Nephron (organoid): ENCODE data around the gene EEF1G.

Source experiments
- H3K27ac Mint-ChIP-seq, 3 experiments: 2 replicates each; pipeline ENCODE4 v1.8.0; 2020; ENCODE audit warnings: mixed read lengths in 3 of 3, mild to moderate bottlenecking in 2 of 3, moderate library complexity in 1 of 3
- H3K27me3 Mint-ChIP-seq: 2 replicates; pipeline ENCODE4 v1.8.0; 2021; ENCODE audit warnings: low read depth, mild to moderate bottlenecking, moderate library complexity, mixed read lengths
- H3K36me3 Mint-ChIP-seq: 2 replicates; pipeline ENCODE4 v1.8.0; 2020; ENCODE audit warnings: low read depth, mixed read lengths
- H3K4me1 Mint-ChIP-seq: 2 replicates; pipeline ENCODE4 v1.8.0; 2020; ENCODE audit warnings: mixed read lengths
- H3K4me3 Mint-ChIP-seq, 3 experiments: 2 replicates each; pipeline ENCODE4 v1.8.0; 2020; ENCODE audit warnings: mild to moderate bottlenecking in 3 of 3, mixed read lengths in 3 of 3, moderate library complexity in 2 of 3
- H3K9me3 Mint-ChIP-seq: 2 replicates; pipeline ENCODE4 v1.8.0; 2020; ENCODE audit warnings: mixed read lengths
- TF ChIP-seq, protein P1 (sequence below), 3 experiments: fragments of 200-600 bp; sonication (generic); IDR thresholded peaks; one replicate each; pipeline ENCODE4 v1.5.0; 2021; ENCODE audit warnings: antibody characterized with exemption in 3 of 3; ENCODE audit not compliant: unreplicated experiment in 3 of 3

Gene EEF1G

GRCh38 chr11:62544581-62545436 lies 28.9 kb downstream of the EEF1G start:
- Mint-ChIP-seq H3K4me1 (peaks cover 70% of the 10 kb centered on the region), H3K9me3 (no peaks in the 10 kb centered on the region), H3K27me3 (peaks cover 18% of the 10 kb centered on the region), H3K27ac (peak overlapping the region; percentile 95 to 97 (median 97)), H3K4me3 (peak overlapping the region; percentile 98 to 100 (median 99)), H3K36me3 (no peaks in the 10 kb centered on the region)
- TF ChIP-seq, protein P1, sequence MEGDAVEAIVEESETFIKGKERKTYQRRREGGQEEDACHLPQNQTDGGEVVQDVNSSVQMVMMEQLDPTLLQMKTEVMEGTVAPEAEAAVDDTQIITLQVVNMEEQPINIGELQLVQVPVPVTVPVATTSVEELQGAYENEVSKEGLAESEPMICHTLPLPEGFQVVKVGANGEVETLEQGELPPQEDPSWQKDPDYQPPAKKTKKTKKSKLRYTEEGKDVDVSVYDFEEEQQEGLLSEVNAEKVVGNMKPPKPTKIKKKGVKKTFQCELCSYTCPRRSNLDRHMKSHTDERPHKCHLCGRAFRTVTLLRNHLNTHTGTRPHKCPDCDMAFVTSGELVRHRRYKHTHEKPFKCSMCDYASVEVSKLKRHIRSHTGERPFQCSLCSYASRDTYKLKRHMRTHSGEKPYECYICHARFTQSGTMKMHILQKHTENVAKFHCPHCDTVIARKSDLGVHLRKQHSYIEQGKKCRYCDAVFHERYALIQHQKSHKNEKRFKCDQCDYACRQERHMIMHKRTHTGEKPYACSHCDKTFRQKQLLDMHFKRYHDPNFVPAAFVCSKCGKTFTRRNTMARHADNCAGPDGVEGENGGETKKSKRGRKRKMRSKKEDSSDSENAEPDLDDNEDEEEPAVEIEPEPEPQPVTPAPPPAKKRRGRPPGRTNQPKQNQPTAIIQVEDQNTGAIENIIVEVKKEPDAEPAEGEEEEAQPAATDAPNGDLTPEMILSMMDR (IDR thresholded peaks at IDR 0.05; ENCODE audit: unreplicated experiment in 3 of 3): no peak

- Mint-ChIP-seq H3K4me1 (peaks cover 78% of the 10 kb centered on the region), H3K36me3 (no peaks in the 10 kb centered on the region), H3K9me3 (no peaks in the 10 kb centered on the region), H3K4me3 (peak overlapping the region; percentile 98 to 100 (median 99)), H3K27me3 (peaks cover 18% of the 10 kb centered on the region), H3K27ac (peak overlapping the region; percentile 72 to 97 (median 95))
- TF ChIP-seq, protein P1 (IDR thresholded peaks at IDR 0.05; ENCODE audit: unreplicated experiment in 3 of 3): no peak
Measured at GRCh38 chr11:62543680-62544444, 29.8 kb downstream of the EEF1G start.

- H3K4me3 Mint-ChIP-seq: peak overlapping the region; percentile 98 to 100 (median 99)
- H3K27me3 Mint-ChIP-seq: peaks cover 18% of the 10 kb centered on the region
- TF ChIP-seq, protein P1 (IDR thresholded peaks at IDR 0.05; ENCODE audit: unreplicated experiment in 3 of 3): peak; percentile 97 to 98 (median 97)
- H3K4me1 Mint-ChIP-seq: peaks cover 77% of the 10 kb centered on the region
- H3K27ac Mint-ChIP-seq: peak overlapping the region; percentile 13 to 95 (median 68)
- no peaks in the 10 kb centered on the region for H3K36me3 Mint-ChIP-seq
- no peaks in the 10 kb centered on the region for H3K9me3 Mint-ChIP-seq
Measured at GRCh38 chr11:62542750-62543567, 30.7 kb downstream of the EEF1G start.

- peaks cover 14% of the 10 kb centered on the region for H3K27me3 Mint-ChIP-seq
- TF ChIP-seq, protein P1 (IDR thresholded peaks at IDR 0.05; ENCODE audit: unreplicated experiment in 3 of 3): no peak
- peak overlapping the region; percentile 98 to 100 (median 99) for H3K4me3 Mint-ChIP-seq
- H3K4me1 Mint-ChIP-seq: peaks cover 71% of the 10 kb centered on the region
- no peaks in the 10 kb centered on the region for H3K36me3 Mint-ChIP-seq
- no peaks in the 10 kb centered on the region for H3K9me3 Mint-ChIP-seq
- H3K27ac Mint-ChIP-seq: peak overlapping the region; percentile 13 to 95 (median 82)
Measured at GRCh38 chr11:62542111-62542745, 31.5 kb downstream of the EEF1G start.
